ENCODE data around the gene GTSE1.
A peak's percentile ranks its signal among the peaks of the same experiment; 100 is the strongest.

Gene GTSE1

GRCh38 chr22:46367707-46368191 lies 71.1 kb downstream of the GTSE1 start:
- DNase-seq: no peak

- DNase-seq: no peak
Observed at GRCh38 chr22:46368422-46368821, 71.8 kb downstream of the GTSE1 start.

- no peak for DNase-seq
Observed at GRCh38 chr22:46368871-46369715, 72.4 kb downstream of the GTSE1 start.

- DNase-seq: no peak
Observed at GRCh38 chr22:46369716-46370583, 73.3 kb downstream of the GTSE1 start.

- no peak for DNase-seq
Observed at GRCh38 chr22:46370584-46371291, 74.1 kb downstream of the GTSE1 start.

- no peak for DNase-seq
Observed at GRCh38 chr22:46371623-46372226, 75.1 kb downstream of the GTSE1 start.

GRCh38 chr22:46372686-46373085 lies 76.0 kb downstream of the GTSE1 start:
- no peak for DNase-seq

GRCh38 chr22:46373159-46373558 lies 76.5 kb downstream of the GTSE1 start:
- DNase-seq: no peak

- DNase-seq: peak; percentile 56
Observed at GRCh38 chr22:46373921-46374662, 77.4 kb downstream of the GTSE1 start.

GRCh38 chr22:46374663-46375474 lies 78.2 kb downstream of the GTSE1 start:
- no peak for DNase-seq

- no peak for DNase-seq
Observed at GRCh38 chr22:46376111-46376510, 79.4 kb downstream of the GTSE1 start.

GRCh38 chr22:46376908-46377524 lies 80.3 kb downstream of the GTSE1 start:
- DNase-seq: no peak

- DNase-seq: no peak
Observed at GRCh38 chr22:46377525-46378425, 81.1 kb downstream of the GTSE1 start.

GRCh38 chr22:46378426-46379065 lies 81.9 kb downstream of the GTSE1 start:
- DNase-seq: no peak

- DNase-seq: no peak
Observed at GRCh38 chr22:46379066-46379930, 82.6 kb downstream of the GTSE1 start.

- DNase-seq: no peak
Observed at GRCh38 chr22:46380069-46380468, 83.4 kb downstream of the GTSE1 start.
